Stimulated activated CD4-positive, alpha-beta T cell treated with anti-CD3 and anti-CD28 coated beads, Interleukin-12 subunit alpha, Interleukin-12 subunit beta, amount 100 ng/mL, for 48 hours (primary cell): Measurements from ENCODE around the gene FSIP1.

Source experiments
- DNase-seq, 3 donors: peaks; one replicate each; pipeline ENCODE4 v3.0.0-alpha.2; 2020; ENCODE audit warnings: low read depth in 2 of 3, low spot score in 1 of 3

Gene FSIP1

DNA sequence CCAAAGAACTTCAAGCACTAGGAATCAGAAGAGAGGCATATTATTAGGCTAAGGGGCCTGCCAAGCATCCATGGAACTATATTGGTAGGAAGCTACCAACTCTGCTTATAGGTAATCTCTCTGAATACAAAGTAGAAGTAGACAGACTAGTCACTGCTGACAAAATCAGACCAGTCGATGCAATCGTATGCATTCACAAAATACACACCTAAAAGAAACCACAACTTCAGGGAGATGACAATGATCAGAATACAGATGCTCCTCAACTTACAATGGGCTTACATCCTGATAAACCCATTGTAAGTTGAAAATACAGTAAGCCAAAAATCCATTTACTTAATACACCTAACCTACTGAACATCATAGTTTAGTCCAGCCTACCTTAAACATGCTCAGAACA is 94.7 kb downstream of the FSIP1 start:
- DNase-seq: no peak

DNA sequence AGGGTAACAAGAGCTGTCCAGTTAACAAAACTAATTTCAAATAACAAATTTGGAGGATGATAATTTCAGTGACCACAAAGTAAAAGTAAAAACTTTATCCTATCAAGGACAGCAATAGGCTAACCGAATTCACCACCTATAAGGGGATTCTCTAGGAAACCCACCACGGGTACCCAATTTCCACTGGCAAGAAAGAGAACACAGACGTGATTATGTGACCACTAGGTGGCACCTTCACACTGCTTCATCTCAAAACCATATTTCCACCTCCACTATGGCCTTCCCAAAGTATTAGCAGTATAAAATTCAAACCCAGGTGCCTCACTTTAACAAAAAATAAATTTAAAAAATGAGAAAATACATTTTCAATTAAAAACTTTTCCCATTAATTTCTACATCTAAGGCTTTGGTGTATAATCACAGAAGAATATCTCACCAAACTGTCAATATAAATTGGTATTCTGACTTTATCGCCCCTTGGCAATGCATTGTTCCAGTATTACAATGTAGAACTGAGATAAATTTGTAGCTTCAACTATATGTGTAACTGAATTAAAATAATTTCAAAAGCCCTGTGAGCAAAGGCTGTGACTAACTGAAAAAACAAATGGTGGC is 96.5 kb downstream of the FSIP1 start:
- peak in 2 of 3 donors; percentile 6 to 35 for DNase-seq

DNA sequence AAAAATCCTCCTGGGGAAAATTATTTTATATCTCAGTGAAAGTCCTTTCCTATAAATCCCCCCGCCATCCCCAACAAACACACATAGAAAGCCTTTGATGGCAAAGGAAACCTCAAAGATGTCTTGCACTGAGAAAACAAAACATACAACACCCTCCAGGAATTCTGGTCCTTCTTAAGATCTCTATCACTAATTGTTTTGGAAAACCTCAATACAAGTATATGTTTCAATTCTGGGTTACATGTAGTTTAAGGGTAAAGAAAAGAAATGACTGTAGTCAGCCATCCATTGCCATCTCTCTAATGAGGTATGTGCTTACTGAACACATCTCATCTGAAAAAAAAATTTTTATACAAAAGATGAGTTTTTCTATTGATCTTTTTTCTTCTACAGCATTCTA is 97.3 kb downstream of the FSIP1 start:
- DNase-seq: no peak

DNA sequence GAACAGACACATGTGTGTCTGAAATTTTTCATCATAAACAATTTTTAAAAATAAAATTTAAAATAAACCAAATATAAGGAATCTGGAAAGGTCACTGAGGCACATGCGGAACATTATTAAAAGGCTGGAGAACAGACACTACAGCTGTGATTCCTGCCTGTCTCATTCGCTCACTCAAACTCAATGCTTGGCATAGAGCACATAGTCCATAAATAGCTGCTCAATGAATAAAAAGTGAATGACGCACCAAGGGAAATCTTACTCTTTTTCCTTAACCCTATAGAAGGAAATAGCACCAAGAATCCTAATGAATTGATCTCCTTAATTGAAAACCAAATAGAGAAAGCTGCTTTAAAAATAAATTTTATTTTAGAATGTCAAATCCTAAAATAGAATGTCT is 98.4 kb downstream of the FSIP1 start:
- no peak for DNase-seq

DNA sequence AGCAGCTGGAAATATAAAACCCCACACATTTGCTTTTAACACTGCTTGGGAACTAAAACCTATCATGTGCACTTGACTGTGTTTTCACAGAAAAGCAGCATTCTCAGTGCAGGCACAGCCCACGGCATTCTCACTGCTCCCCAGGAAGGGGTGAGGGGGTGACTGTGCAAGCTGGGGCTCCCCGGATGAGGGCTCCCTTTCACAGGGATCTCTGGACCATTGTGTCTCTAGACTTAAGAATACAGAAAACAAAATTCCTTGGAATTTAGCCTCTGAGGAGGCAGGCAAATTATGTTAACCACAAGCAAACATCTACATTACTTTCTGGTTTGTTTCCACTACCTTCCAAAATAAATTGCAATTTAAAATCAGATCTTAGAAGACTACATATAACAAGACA is 100.3 kb downstream of the FSIP1 start:
- no peak for DNase-seq

DNA sequence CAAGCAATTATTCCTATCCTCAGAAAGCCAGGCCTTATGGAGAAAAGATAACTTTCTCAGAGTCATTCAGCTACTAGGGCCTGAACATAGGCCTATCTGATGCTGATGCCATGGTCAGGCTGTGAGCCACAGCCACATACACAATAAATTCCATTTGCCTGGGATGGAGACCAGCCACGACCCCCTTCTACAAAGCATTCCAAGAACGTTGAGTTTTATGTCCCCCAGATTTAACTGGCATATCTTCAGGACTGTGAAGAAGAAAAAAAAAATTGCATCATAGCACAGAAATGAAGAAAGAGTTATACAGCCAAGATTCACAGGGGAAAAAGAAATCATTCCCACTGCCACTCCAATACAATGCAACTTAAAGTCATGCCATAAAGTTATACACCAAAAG is 101.8 kb downstream of the FSIP1 start:
- DNase-seq: no peak

DNA sequence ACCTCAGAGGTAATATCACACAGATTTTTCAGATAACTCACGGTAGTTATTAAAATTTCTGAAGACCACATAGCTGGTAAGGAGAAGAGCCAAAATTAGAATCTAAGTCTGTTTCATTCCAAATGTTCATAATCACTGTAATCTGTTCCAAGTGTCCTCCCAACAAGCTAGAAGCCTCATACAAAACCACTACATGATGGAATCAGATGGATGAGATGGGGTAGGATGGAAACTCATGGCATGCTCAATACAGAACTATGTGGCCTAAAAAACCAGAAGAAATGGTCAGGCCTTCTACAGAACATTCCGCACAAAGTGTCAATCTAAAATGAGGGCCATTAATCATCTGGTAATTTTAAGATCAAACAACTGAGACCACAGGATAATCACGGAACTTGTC is 110.0 kb downstream of the FSIP1 start:
- no peak for DNase-seq

DNA sequence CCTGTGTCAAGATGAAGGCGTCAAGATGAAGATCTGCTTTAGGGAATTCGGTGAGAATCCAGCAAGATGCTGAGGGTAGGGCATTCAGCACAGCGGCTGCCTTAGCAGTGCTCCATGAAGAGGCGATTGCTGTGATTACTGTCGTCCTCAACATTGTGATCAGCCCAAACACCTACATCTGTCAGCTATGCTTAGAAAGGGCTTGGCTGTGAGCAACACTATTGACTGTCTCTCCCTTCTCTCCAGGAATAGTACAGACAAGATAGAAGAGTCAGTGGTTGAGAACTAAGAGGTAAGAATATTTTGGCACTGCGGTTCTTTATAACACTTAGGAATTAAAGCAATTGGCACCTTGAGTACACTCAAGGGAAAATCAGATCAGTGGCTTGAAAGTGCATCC is 110.5 kb downstream of the FSIP1 start:
- no peak for DNase-seq

DNA sequence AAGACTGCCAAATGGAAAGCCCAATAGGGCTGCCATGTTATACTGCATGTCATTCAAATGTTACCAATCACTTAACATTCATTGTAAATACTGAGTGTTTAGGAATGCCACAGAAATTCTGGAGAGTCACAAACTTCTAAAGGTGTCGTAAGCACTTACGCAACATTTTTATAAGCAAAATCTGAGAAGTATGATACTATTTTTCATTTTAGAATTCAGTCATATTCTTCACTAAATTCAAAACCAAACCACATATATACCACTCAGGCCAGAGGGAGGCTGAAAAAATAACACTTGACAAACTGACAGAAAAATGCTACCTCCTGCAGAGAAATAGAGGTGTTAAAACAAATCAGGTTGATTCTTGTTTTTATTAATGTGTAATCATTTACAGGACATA is 112.0 kb downstream of the FSIP1 start:
- no peak for DNase-seq

DNA sequence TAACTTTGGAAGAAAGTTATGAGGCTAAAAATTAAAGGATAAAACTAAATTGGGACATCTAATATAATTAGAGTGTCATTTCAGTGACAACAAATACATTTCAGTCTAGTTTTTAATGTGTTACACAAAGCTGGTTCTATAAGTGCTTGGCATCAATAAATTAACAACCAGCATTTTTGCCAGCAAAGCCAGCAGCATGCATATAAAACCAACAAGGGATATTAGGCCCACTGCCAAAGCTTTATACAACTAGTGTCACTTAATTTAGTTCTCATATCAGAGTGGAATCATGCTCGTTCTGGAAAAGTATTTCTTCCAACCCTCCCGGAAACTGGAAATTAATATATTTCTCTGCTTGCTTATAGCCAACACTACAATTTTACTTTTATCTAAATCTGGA is 113.0 kb downstream of the FSIP1 start:
- DNase-seq: no peak

DNA sequence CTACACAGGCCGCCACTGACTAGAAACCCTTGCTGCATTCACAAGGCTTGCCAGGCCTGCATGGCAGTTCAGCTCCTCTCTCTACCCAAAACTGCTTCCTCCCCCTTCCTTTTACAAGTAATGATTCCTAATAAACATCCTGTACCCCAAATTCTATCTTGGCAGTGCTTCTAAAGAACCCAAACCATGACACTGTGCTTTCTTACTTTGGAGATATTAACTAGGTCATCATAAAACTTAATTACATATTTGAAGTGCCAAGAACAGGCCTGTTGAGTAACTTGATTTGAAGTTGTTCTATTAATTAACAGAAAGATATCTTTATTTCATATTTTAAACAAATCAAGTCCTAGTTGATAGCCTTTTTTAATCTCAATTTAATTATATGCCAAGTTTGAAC is 113.4 kb downstream of the FSIP1 start:
- DNase-seq: no peak

DNA sequence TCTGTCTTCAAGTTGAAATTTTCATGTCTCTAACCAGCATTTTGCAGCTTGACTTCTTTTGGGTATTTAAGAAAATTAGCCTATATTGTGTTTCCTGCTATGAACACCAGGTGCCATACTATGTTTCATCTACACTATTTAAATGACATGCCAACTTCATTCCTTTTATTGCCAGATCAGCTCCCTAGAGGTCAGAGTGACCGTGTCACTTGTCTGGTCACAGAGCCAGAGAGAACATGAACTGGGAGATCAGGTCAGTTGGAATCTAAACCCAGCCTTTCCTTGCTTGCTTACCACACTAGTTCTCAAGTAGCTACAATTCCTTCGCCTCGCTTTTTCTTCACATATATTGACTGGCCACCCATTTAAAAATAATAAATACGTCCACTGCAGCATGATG is 114.2 kb downstream of the FSIP1 start:
- DNase-seq: no peak

DNA sequence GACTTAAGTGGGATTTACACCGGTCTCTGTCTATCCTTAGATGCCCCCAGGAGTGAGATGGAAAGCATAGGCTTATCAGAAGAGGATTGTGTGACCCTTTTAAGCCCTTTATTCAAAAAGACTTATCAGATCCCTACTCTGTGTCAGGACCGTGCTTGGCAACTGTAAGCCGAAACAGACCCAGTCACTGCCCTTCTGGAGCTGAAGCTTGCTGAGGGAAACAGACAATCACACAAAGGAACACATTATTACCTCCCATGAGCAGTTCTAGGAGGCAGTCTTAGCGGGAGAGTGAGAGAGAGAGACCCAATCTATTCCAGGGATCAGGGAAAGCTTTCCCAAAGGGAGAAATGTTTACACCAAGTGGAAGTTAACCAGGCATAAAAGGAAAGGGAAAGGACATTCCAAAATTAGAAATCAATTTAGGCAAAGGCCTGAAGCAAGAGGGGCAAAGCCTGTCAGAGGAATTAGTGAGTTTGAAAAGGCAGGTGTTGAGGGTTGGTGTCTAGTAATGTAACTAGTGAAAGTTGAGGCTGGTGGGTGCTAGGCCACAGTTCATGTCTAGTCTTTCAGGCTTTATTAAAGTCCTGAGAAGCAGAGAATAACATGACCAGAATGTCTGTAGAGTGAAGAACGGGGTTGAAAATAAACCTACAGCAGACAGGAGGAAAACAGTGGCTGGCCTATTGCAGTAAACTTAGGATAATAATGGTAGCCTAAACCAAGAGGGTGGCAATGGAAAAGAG is 115.1 kb downstream of the FSIP1 start:
- no peak for DNase-seq

DNA sequence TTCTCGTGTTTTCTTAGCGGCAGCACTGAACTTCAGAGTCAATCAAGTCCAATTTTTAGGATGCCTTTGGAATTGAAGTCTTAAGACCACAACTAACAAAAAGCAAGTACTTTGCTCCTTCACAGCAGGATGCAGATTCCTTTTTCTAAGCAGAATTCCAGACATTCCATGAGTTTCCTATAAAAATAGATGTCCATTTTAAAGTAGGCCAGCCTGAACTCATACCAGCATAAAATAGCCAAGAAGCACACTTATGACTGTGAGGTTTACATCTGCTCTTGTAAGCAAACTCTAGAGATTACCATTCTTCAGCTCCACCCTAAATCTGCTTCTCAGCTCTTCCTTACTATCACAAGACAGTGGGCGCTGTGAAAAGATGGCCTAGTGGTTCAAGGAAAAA is 116.0 kb downstream of the FSIP1 start:
- no peak for DNase-seq

DNA sequence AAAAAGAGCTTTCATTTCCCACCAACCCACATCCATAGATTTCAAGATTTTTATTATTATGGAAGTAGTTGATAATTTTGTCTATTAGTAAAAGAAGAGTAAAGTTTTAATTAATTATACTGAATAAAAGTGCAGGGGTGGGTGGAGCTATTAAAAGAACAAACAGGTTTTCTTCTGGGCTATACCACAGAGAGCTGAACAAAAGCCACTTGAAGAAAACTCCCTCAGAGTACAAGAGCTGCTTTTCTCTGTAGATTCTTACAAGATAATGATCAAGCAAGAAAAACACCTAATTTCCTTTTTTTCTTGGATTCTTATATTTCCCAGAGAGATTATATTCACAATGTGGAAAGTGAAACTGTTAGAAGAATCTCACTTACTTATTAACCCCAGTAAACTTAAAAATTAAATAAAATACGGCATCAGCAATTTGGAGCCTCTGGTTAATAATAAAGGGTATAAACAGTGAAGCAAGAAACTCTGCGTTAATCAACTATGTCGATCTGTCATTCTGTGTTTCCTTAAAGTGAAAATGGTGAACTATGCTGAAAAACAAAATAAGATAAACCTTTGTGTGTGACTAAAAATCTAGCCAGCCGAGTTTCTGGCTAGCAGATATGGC is 116.9 kb downstream of the FSIP1 start:
- no peak for DNase-seq

DNA sequence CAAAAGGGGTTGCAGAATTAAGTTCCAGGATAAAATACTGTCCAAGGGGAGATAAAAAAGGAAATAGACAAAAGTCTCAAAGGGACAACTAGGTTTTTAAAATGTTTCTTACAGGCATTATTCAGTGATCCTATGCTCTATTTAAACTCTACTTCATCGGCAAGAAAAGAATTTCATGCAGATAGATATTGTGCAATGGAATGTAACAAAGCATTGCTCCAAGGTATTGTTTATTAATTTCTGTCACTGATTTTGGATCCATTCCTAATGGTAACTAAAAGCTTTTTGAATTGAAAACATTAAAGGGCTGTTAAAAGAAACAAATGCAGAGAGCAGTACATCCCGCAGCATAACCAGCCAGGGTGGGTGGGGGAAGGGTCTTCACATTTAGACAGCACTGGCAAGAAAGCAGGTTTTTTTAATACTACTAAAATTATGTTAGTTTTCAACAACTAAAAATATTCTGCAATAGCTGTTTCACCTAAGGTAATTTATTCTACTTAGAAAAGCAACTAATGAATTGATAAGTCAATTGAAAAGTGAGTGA is 118.9 kb downstream of the FSIP1 start:
- no peak for DNase-seq

DNA sequence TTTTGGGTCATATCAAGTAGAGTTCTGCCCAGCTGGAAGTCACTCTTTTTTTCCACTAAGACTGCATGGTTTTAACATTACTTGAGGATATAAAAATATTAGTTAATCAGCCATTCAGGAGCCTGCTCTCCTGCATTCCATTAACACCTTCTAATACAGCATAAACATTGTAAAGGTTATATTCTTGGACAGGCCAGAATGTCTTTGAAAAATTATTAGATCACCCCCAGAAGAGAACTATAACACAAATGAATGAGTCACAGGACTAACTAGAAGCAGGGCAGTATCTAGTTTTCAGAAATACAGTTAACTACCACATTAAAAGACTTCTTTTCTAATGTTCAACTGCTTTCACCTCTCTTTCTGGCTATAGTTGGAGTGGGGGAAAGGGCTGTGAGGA is 120.9 kb downstream of the FSIP1 start:
- no peak for DNase-seq

DNA sequence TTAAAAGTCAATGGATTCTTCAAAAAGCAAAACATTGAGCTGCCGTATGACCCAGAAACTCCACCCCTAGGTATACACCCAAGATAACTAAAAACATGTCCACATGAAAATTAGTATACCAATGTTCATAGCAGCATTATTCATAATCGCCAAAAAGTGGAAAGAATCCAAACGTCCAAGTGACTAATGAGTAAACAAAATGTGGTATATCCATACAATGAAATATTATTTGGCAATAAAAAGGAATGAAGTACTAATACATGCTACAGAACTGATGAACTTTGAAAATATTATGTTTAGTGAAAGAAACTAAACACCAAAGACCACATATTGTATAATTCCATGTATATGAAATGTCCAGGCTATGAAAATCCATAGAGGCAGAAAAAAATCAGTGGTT is 123.9 kb downstream of the FSIP1 start:
- no peak for DNase-seq

DNA sequence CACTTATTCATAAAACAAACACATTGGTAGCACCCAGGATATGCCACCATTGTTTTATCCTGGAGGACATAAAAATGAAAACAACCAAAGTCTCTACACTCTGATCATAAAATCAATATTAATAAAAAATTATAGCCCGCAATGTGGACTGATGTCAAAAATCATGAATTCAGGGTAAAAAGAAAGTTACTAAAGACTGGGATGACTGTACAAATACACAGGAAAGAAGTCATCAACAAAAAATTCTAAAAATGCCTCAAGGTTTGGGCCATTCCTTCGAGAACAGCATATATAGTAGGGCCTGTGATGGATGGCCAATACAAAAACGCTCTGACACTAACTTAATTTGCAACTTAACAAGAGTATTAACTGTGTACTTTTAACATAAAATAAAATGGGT is 125.0 kb downstream of the FSIP1 start:
- no peak for DNase-seq

DNA sequence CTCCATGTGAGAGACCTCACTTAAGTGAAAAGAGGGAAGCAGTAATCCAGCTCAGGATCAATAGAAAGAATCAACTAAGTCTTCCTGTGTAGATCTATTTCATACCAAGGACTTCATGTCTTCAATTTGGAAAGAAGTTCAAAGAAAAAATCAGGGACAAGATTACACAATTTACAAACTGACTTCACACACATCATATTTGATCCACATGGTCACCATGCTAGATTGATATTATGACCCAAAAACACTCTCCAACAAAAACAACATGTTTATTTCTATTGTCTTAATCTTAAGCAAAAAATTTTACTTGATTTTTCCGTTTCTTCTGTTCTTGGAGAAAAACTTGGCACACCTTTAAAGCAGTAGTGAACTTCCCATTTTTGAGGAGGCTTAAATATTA is 125.5 kb downstream of the FSIP1 start:
- no peak for DNase-seq

DNA sequence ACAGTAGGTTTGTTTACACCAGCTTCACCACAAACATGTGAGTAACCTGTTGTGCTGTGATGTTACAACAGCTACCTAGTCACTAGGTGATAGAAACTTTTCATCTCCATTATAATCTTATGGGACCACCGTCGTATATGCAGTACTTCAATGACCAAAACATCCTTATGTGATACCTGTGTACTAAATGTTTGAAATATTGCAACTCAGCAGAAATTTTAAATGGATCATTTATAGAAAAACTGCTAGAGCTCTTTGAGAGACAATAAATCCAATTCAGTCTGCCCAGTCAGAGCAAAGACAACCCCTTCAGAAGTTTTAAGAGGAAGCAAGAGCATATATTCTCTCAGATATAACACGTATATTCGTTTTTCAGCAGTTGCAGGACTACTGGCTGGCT is 128.3 kb downstream of the FSIP1 start:
- DNase-seq: no peak

DNA sequence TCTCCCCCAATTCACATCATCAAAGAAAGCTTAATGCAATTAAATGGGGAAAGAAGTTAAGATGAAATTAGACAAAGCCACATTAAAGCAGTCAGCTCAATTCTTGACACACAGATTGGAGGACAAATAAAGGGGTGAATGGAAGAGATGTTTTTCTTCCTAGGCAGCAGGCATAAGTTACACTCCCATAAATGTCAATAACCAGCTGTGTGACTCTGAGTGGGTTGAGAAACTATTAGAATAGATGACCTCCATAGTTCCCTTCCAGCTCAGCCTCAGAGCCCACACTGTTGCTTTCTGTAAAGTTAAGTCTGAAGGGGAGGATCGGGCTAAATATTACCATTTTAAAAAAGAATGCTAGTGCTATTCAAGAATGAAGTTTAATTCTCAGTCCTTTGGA is 130.8 kb downstream of the FSIP1 start:
- DNase-seq: no peak

DNA sequence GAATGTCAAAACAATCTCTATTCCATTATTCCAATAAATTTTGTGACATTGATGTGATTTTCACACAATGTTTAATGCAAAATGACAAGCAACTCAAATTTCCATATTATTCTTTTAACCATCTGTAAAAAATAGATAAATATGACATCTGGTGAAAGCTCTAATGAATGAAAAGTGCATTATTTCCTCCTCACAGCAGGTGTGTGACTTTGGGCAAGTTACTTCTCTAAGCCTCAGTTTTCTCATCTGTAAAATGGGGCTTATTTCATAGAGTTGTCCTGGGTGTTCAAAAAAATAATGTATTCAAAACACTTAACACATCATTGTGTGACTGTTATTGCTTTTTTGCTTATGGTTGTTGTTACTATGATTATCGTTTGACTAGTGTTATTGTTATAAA is 131.3 kb downstream of the FSIP1 start:
- no peak for DNase-seq
